ENCODE measurements around the gene ETS1. TPM values are rescaled to one million over a fixed set of nuclear protein-coding genes. Genes with fewer than 3 reads are reported as not detected.

ETS1 gene
- total and polyA plus RNA-seq, 2 experiments from 2014 or later, result 25.6 to 52.6 TPM

- ATAC-seq, result no peak
These were observed 12.4 kb upstream of the ETS1 start for GRCh38 chr11:128599729-128600128.

GRCh38 chr11:128598506-128599150 lies 11.3 kb upstream of the ETS1 start:
- H2AFZ ChIP-seq, result no peak overlapping the region
- no peaks in the 10 kb centered on the region for H3K79me2 ChIP-seq (replicated peaks; ENCODE audit: insufficient read depth)
- no peaks in the 10 kb centered on the region for H3K27me3 ChIP-seq (ENCODE audit: insufficient read depth)
- H3K27ac ChIP-seq (ENCODE audit: low read depth), result no peak overlapping the region
- DNase-seq (ENCODE audit: low spot score) (no peak), ATAC-seq (no peak)
- Mint-ChIP-seq H3K27ac (no peak overlapping the region), H3K36me3 (ENCODE audit: low read depth) (no peaks in the 10 kb centered on the region), H3K4me1 (peaks cover 29% of the 10 kb centered on the region), H3K27me3 (ENCODE audit: insufficient read depth, low read depth, poor library complexity) (no peaks in the 10 kb centered on the region), H3K4me3 (no peak overlapping the region), H3K9me3 (no peaks in the 10 kb centered on the region)
- no peaks in the 10 kb centered on the region; the same call in 1 of the 2 replicates for H3K9me2 ChIP-seq (ENCODE audit: insufficient read depth)
- no peak overlapping the region for H3K4me3 ChIP-seq
- H4K20me1 ChIP-seq (replicated peaks; ENCODE audit: insufficient read depth), result no peaks in the 10 kb centered on the region
- 0 out of 2 replicates have a peak overlapping the region, but pooled peaks have one; percentile 3 for H3K4me2 ChIP-seq
- no peaks in the 10 kb centered on the region for H3K36me3 ChIP-seq (ENCODE audit: insufficient read depth)
- no peaks in the 10 kb centered on the region for H3F3A ChIP-seq (replicated peaks; ENCODE audit: low read depth)
- peaks cover 39% of the 10 kb centered on the region for H3K4me1 ChIP-seq (ENCODE audit: insufficient read depth)
- TF ChIP-seq EZH2phosphoT487 (IDR thresholded peaks at IDR 0.05; ENCODE audit: unreplicated experiment) (no peak), ZNF462 (CRISPR knock-in tag; IDR thresholded peaks at IDR 0.05) (no peak), ZNF114 (CRISPR knock-in tag; IDR thresholded peaks at IDR 0.05) (no peak), NANOG (IDR thresholded peaks at IDR 0.05; ENCODE audit: borderline replicate concordance) (no peak), CREB1 (CRISPR knock-in tag; IDR thresholded peaks at IDR 0.05; ENCODE audit: low read depth) (no peak), POLR2AphosphoS5 (IDR thresholded peaks at IDR 0.05; ENCODE audit: low read depth) (no peak), EZH2 (IDR thresholded peaks at IDR 0.05; ENCODE audit: low read depth, unreplicated experiment) (no peak), STAT1 (IDR thresholded peaks at IDR 0.05; ENCODE audit: unreplicated experiment) (no peak), REST (IDR thresholded peaks at IDR 0.05; ENCODE audit: unreplicated experiment) (no peak), JUNB (IDR thresholded peaks at IDR 0.05; ENCODE audit: unreplicated experiment) (no peak)

More at GRCh38 chr11:128599729-128600128, 12.4 kb upstream of the ETS1 start:
- Histone ChIP-seq H3K27ac (ENCODE audit: low read depth) (no peak overlapping the region), H3K27me3 (ENCODE audit: insufficient read depth) (no peaks in the 10 kb centered on the region), H2AFZ (no peak overlapping the region), H3F3A (replicated peaks; ENCODE audit: low read depth) (no peaks in the 10 kb centered on the region), H3K9me2 (ENCODE audit: insufficient read depth) (no peaks in the 10 kb centered on the region; the same call in 1 of the 2 replicates), H4K20me1 (replicated peaks; ENCODE audit: insufficient read depth) (no peaks in the 10 kb centered on the region), H3K4me1 (ENCODE audit: insufficient read depth) (peaks cover 42% of the 10 kb centered on the region), H3K36me3 (ENCODE audit: insufficient read depth) (no peaks in the 10 kb centered on the region), H3K4me2 (no peak overlapping the region), H3K79me2 (replicated peaks; ENCODE audit: insufficient read depth) (no peaks in the 10 kb centered on the region), H3K4me3 (no peak overlapping the region)
- no peaks in the 10 kb centered on the region for H3K9me3 Mint-ChIP-seq
- no peaks in the 10 kb centered on the region for H3K27me3 Mint-ChIP-seq (ENCODE audit: insufficient read depth, low read depth, poor library complexity)
- H3K36me3 Mint-ChIP-seq (ENCODE audit: low read depth), result no peaks in the 10 kb centered on the region
- TF ChIP-seq EZH2phosphoT487 (IDR thresholded peaks at IDR 0.05; ENCODE audit: unreplicated experiment), result no peak
- TF ChIP-seq CREB1 (CRISPR knock-in tag; IDR thresholded peaks at IDR 0.05; ENCODE audit: low read depth), result no peak
- TF ChIP-seq JUNB (IDR thresholded peaks at IDR 0.05; ENCODE audit: unreplicated experiment), result no peak
- no peak for TF ChIP-seq POLR2AphosphoS5 (IDR thresholded peaks at IDR 0.05; ENCODE audit: low read depth)
- TF ChIP-seq STAT1 (IDR thresholded peaks at IDR 0.05; ENCODE audit: unreplicated experiment), result no peak
- no peak for TF ChIP-seq ZNF114 (CRISPR knock-in tag; IDR thresholded peaks at IDR 0.05)
- no peak for TF ChIP-seq EZH2 (IDR thresholded peaks at IDR 0.05; ENCODE audit: low read depth, unreplicated experiment)
- no peak overlapping the region for H3K4me3 Mint-ChIP-seq
- H3K4me1 Mint-ChIP-seq, result peaks cover 33% of the 10 kb centered on the region
- no peak overlapping the region for H3K27ac Mint-ChIP-seq
- DNase-seq (ENCODE audit: low spot score), result no peak
